Suppressor macrophage treated with lipopolysaccharide for 4 hours (primary cell): ENCODE measurements around the gene KRTAP3-3.
A peak's percentile ranks its signal among the peaks of the same experiment; 100 is the strongest.
"Not testable (repeated sequence)": the region's sequence is repeated elsewhere in the genome, so short reads cannot be mapped to it uniquely, and the experiment has no call there.

Experiments used
- DNase-seq: peaks from one replicate; pipeline ENCODE4 v3.0.0-alpha.2; 2020

KRTAP3-3 gene

GRCh38 chr17:41003926-41004325 is 10.0 kb upstream of the KRTAP3-3 start:
- no peak for DNase-seq

- peak; percentile 37 for DNase-seq
These were observed 8.8 kb upstream of the KRTAP3-3 start for GRCh38 chr17:41002814-41003213.

GRCh38 chr17:41001795-41002194 is 7.8 kb upstream of the KRTAP3-3 start:
- DNase-seq, result no peak

- DNase-seq, result not testable (repeated sequence)
These were observed 5.6 kb upstream of the KRTAP3-3 start, which contains the start of gene KRTAP3-2 for GRCh38 chr17:40999563-40999962. KRTAP3-2 (minus strand) TSS chr17:40999906; CDS start chr17:40999853, 53 bp downstream.

DNA sequence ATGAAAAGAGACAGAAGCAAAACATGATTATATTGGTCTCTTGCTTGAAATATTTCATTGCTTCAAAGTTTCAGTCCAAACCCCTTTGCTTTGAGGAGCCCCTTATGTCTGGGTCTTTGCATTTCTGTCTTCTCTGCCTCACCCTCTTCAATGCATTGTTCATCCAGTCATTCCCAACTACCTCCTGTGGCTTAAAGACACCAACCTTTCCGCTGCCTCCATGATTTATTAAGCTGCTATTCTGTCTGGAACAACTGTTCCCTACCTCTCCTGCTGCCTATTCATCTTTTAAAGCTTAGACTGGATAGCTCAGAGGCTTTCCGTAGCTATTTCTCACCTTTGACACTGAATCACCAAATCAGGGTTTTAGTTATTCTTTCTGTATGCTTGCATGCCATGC is 3.4 kb upstream of the KRTAP3-3 start:
- no peak for DNase-seq

GRCh38 chr17:40996829-40997228 is 2.9 kb upstream of the KRTAP3-3 start:
- no peak for DNase-seq

GRCh38 chr17:40995116-40995515 is 1.2 kb upstream of the KRTAP3-3 start:
- DNase-seq, result no peak

GRCh38 chr17:40993084-40993483 is 880 bp downstream of the KRTAP3-3 start:
- no peak for DNase-seq

DNA sequence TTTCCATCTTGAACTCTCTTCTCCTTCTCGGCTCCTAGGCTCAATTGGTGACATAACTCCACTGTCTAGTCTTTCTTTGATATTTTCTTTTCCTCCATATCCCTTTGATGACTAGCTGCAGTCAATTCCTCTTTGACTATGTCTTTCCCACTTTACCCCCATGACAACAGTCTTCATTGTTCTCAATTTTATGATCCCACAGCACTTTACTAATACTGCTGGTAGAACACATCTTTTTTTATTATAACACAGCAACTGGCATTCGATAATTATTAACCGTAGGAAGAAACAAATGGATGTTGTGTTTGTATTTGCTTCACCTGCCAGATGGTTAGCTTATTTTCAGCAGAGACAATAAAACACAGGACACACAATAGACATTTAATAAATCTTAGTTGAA is 1.3 kb downstream of the KRTAP3-3 start:
- DNase-seq, result no peak

GRCh38 chr17:40986920-40987319 is 7.0 kb downstream of the KRTAP3-3 start:
- DNase-seq, result no peak

- no peak for DNase-seq
These were observed 9.7 kb downstream of the KRTAP3-3 start, which contains the start of gene KRT40 for GRCh38 chr17:40984226-40984625. KRT40 (minus strand) TSS chr17:40984326; CDS start chr17:40984273, 53 bp downstream.

DNA sequence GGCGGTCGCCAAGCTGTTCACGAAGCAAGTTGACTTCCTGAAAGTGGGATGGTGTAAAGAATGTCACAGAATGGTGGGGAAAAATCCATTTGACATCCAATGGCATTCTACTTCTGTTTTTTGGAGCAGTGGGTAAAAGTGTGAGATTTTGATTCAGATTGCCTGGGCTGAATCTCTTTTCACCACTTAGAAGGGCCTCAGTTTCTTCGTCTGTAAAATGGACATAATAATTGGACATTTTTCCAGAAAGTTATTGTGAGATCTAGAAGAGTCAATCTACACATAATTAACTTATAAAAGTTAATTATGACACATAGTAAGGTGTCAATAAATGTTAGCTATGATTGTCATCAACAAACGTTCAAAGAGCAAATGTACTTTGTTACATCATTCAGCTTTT is 12.8 kb downstream of the KRTAP3-3 start:
- DNase-seq, result no peak

DNA sequence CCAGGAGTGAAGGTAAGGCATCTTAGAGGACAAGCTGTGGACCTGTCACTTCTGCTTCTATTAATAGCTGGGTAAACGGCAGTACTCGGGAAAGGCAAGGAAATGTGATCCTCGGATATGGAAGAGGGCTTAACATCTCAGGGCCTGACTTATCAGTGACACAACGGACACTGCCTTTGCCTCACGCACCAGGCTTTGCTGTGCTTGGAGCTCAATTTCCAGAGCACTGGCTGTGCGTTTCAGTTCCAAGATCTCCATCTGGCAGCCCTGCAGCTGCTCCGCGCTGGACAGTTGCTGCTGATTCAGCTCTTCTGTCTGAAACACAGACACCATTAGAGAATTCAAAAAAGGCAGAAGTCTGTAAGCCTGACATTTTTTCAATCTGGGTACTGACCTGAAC is 13.4 kb downstream of the KRTAP3-3 start:
- DNase-seq, result no peak

DNA sequence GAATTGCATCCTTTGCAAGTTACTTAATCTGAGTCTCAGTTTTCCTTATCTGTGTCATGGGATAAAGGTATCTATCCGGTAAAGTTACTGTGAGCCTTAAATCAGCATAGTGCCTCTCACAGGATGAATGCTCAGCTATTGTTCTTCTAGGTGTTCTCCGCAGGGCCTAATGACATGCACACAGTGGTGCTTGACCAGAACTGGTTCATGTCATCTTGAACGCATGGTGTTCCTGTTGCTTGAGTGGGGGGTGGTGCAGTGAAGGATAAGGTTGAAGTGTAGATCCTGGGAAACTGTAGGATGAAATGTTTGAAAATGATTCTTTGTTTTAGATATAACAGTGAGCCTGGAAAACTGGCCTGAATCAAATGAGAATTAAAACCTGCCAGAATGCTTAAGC is 13.8 kb downstream of the KRTAP3-3 start:
- DNase-seq, result no peak

DNA sequence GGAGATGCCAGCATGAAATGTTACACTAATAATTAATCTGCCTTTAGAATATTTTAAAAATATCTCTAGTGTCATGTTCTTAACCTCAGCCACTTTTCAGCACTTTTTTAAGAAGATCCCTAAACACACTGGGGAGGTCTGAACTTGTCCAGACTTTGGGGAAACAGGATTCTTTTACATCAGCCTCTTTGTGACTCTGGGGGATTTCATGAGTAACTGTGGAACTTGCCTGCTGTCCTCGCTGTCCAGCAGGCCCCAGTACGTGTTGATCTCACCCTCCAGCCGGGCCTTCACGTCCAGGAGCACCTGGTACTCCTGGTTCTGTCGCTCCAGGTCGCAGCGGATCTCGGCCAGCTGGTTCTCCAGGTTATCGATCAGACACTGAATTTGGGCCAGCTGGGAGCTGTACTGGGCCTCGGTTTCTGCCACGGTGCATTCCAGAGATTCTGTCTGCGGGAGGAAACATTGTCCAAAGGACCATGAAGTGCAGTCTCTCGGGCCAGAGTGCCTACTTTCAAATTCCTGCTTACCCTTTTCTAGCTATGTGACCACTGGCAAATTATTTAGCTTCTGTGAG is 15.3 kb downstream of the KRTAP3-3 start:
- DNase-seq, result no peak

DNA sequence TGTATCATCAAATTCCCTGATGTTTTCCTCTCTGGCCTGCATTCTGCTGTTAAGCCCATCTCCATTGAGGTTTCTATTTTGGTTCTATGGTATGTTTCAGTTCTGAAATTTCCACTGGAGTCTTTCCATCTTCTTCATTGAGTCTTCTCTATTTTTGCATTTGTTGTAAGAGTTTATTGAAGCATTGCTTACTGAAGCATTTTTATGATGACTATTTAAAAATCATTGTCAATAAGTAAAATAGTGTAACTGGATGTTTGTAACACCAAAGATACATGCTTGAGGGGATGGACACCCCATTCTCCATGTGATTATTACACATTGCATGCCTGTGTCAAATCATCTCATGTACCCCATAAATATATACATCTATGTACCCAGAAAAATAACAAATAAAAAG is 18.4 kb downstream of the KRTAP3-3 start:
- no peak for DNase-seq

- no peak for DNase-seq
These were observed 19.6 kb downstream of the KRTAP3-3 start for GRCh38 chr17:40974366-40974765.

DNA sequence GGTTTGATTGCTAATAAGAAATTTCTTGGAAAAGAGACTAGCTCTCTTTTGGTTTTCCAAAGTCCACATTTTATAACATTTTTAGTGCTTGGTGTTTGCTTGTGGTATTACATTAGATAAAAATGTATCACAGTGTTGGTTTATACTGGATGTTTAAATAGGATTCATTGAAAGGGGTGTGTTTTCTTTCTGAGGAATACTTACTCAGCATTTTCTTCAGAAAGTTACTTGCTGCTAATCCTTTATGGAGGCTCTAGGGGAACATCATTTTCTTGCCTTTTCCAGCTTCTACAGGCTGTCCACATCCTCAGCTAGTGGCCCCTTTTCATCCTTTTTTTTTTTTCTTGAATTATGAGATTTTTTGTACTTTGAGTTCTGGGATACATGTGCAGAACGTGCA is 26.4 kb downstream of the KRTAP3-3 start:
- no peak for DNase-seq

GRCh38 chr17:40966848-40967247 is 27.1 kb downstream of the KRTAP3-3 start, which contains the start of gene KRT39:
KRT39 (minus strand) TSS chr17:40966948; CDS start chr17:40966856, 92 bp downstream.
- DNase-seq, result no peak

DNA sequence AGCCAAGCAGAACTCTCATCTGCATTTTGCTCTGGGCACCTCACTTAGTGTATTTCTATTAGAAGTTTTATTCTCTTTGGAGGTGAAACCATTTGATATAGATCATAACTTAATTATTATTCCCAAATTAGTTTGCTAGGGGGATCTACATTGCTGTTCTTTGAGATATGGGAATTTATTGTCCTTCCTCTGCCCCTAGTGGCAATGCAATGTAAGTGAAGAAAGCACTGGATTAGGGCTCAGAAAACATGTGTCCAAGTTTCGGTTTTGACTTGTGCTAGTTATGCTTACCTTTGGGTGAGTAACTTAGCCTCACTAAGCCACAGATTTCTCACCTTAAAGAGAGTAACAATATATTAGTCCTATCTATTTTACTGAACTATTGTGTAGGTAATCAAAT is 30.1 kb downstream of the KRTAP3-3 start:
- DNase-seq, result peak; percentile 45

DNA sequence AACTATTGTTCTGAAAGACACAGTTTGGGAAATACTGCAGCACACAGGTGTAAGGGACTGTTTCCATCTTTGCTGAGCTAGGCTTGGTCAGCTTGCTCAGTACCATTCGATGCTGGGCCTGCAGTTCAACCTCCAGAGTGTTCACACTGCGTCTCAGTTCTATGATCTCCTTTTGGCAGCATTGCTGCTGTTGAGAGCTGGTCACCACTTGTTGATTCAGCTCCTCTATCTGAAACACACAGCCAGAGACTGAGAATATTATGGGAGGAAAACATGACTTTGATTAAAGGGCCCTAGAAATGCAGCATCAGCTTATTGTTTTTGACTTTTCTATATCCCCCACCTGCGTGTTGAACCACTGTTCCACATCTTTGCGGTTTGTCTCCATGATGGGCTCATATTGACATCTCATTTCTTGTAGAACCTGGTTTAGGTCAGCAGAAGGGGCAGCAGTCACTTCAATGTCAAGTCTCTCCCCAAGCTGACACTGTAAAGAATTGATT is 31.9 kb downstream of the KRTAP3-3 start:
- no peak for DNase-seq

- DNase-seq, result no peak
These were observed 32.4 kb downstream of the KRTAP3-3 start for GRCh38 chr17:40961591-40961990.

DNA sequence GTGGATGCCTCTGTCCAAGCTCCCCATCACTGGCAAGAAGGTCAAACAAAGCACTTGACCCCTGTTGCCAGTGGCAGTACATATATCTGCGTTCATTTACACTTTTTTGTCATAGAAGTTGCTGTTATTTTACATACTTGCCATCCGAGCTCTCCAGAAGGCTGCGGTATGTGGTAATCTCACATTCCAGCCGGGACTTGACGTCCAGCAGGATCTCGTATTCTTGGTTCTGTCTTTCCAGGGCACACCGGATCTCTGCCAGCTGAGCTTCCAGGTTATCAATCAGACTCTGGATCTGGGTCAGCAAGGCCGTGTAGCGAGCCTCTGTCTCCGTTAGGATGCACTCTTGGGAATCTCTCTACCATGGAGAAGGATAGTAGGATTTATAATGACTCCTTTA is 33.8 kb downstream of the KRTAP3-3 start:
- DNase-seq, result no peak

GRCh38 chr17:40958086-40958953 is 35.6 kb downstream of the KRTAP3-3 start:
- no peak for DNase-seq
